Activated CD4-positive, alpha-beta memory T cell treated with anti-CD3 and anti-CD28 coated beads, Interleukin-2, amount 10 ng/mL, durations not matched to agents 7 days and 5 days (primary cell): ENCODE results near the gene CTCFL. TPM values are rescaled to one million over a fixed set of nuclear protein-coding genes. Genes with fewer than 3 reads are reported as not detected.
"Not testable (repeated sequence)": the region's sequence is repeated elsewhere in the genome, so short reads cannot be mapped to it uniquely, and the experiment has no call there.

Experiments used
- CTCF ChIA-PET: fragments of 350-600 bp; sonication (Branson Sonifier 250); formaldehyde crosslinking; loops from one replicate; lab custom pipeline; 2021; ENCODE audit warnings: antibody characterized with exemption, inconsistent platforms; lab: Charles Lee
- POLR2A ChIA-PET: fragments of 350-600 bp; sonication (Branson Sonifier 250); formaldehyde crosslinking; loops from one replicate; lab custom pipeline; 2021; ENCODE audit warnings: antibody characterized with exemption; lab: Charles Lee
- DNase-seq: peaks from one replicate; pipeline ENCODE4 v3.0.0-alpha.2; 2020
- H3K27ac Mint-ChIP-seq: one replicate; pipeline ENCODE4 v1.8.0; 2021; ENCODE audit warnings: mild to moderate bottlenecking, mixed read lengths
- H3K27me3 Mint-ChIP-seq: one replicate; pipeline ENCODE4 v1.8.0; 2021; ENCODE audit warnings: mixed read lengths
- H3K36me3 Mint-ChIP-seq: one replicate; pipeline ENCODE4 v1.8.0; 2021; ENCODE audit warnings: low read depth, mixed read lengths
- H3K4me1 Mint-ChIP-seq: one replicate; pipeline ENCODE4 v1.8.0; 2021; ENCODE audit warnings: mixed read lengths
- H3K4me3 Mint-ChIP-seq: one replicate; pipeline ENCODE4 v1.8.0; 2021; ENCODE audit warnings: mild to moderate bottlenecking, mixed read lengths
- H3K9me3 Mint-ChIP-seq: one replicate; pipeline ENCODE4 v1.8.0; 2021; ENCODE audit warnings: mixed read lengths
- total RNA-seq, 2 experiments: library from RNA; stranded (reverse); gene quantifications; one replicate each; pipeline ENCODE4 v1.2.3, GENCODE V29; 2021

Gene CTCFL
- total RNA-seq, 2 experiments from 2014 or later: not detected

- no peak overlapping the region for H3K27ac Mint-ChIP-seq
- no peaks in the 10 kb centered on the region for H3K36me3 Mint-ChIP-seq
- H3K4me1 Mint-ChIP-seq: peaks cover 7% of the 10 kb centered on the region
- H3K9me3 Mint-ChIP-seq: no peaks in the 10 kb centered on the region
- POLR2A ChIA-PET: interaction anchor here (0.9 to 1.0 kb wide), 2 partner anchors 95 to 102 kb away, joined by 3 read pairs; partner anchors contain the start of gene RBM38
- peaks cover 48% of the 10 kb centered on the region for H3K27me3 Mint-ChIP-seq
- H3K4me3 Mint-ChIP-seq: no peak overlapping the region
- CTCF ChIA-PET: interaction anchor here (0.6 to 2.0 kb wide), 9 partner anchors 10 to 113 kb away, joined by 3 to 11 read pairs (median 4); no protein-coding TSS in a partner anchor
- DNase-seq: no peak
Observed at GRCh38 chr20:57493091-57493615, 31.8 kb downstream of the CTCFL start.

GRCh38 chr20:57491373-57491772, 33.6 kb downstream of the CTCFL start:
- CTCF ChIA-PET: no interaction called here
- H3K36me3 Mint-ChIP-seq: no peaks in the 10 kb centered on the region
- no peak overlapping the region for H3K4me3 Mint-ChIP-seq
- H3K27me3 Mint-ChIP-seq: peaks cover 40% of the 10 kb centered on the region
- H3K4me1 Mint-ChIP-seq: peaks cover 5% of the 10 kb centered on the region
- no peak for DNase-seq
- no peak overlapping the region for H3K27ac Mint-ChIP-seq
- POLR2A ChIA-PET: no interaction called here
- H3K9me3 Mint-ChIP-seq: no peaks in the 10 kb centered on the region

GRCh38 chr20:57488277-57488676, 36.7 kb downstream of the CTCFL start:
- H3K9me3 Mint-ChIP-seq, DNase-seq, H3K4me1 Mint-ChIP-seq, POLR2A ChIA-PET, H3K4me3 Mint-ChIP-seq, H3K27ac Mint-ChIP-seq, H3K36me3 Mint-ChIP-seq: not testable (repeated sequence)
- CTCF ChIA-PET: interaction anchor here (2.6 kb wide), 1 partner anchor 11 kb away, joined by 6 read pairs; no protein-coding TSS in a partner anchor
- peaks cover 44% of the 10 kb centered on the region for H3K27me3 Mint-ChIP-seq

DNA sequence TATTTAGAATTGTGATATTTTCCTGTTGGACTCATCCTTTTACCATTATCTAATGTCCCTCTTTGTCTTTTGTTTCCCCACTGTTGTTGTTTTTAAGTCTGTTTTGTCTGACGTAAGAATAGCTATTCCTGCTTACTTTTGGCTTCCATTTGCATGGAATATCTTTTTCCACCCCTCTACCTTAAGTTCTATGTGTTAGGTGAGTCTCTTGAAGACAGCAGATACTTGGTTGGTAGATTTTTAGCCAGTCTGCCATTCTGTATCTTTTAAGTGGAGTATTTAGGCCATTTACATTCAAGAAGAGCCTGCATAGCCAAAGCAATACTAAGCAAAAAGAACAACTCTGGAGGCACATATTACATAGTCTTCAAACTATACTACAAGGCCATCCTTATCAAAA, 39.2 kb downstream of the CTCFL start:
- H3K4me1 Mint-ChIP-seq: no peaks in the 10 kb centered on the region
- H3K36me3 Mint-ChIP-seq: no peaks in the 10 kb centered on the region
- POLR2A ChIA-PET: no interaction called here
- CTCF ChIA-PET: no interaction called here
- H3K27ac Mint-ChIP-seq: no peak overlapping the region
- DNase-seq: no peak
- peaks cover 33% of the 10 kb centered on the region for H3K27me3 Mint-ChIP-seq
- no peak overlapping the region for H3K4me3 Mint-ChIP-seq
- no peaks in the 10 kb centered on the region for H3K9me3 Mint-ChIP-seq

GRCh38 chr20:57484772-57485171, 40.2 kb downstream of the CTCFL start:
- DNase-seq: no peak
- peaks cover 33% of the 10 kb centered on the region for H3K27me3 Mint-ChIP-seq
- ChIA-PET CTCF (no interaction called here), POLR2A (no interaction called here)
- H3K9me3 Mint-ChIP-seq: no peaks in the 10 kb centered on the region
- no peaks in the 10 kb centered on the region for H3K4me1 Mint-ChIP-seq
- H3K36me3 Mint-ChIP-seq: no peaks in the 10 kb centered on the region
- no peak overlapping the region for H3K4me3 Mint-ChIP-seq
- H3K27ac Mint-ChIP-seq: no peak overlapping the region

DNA sequence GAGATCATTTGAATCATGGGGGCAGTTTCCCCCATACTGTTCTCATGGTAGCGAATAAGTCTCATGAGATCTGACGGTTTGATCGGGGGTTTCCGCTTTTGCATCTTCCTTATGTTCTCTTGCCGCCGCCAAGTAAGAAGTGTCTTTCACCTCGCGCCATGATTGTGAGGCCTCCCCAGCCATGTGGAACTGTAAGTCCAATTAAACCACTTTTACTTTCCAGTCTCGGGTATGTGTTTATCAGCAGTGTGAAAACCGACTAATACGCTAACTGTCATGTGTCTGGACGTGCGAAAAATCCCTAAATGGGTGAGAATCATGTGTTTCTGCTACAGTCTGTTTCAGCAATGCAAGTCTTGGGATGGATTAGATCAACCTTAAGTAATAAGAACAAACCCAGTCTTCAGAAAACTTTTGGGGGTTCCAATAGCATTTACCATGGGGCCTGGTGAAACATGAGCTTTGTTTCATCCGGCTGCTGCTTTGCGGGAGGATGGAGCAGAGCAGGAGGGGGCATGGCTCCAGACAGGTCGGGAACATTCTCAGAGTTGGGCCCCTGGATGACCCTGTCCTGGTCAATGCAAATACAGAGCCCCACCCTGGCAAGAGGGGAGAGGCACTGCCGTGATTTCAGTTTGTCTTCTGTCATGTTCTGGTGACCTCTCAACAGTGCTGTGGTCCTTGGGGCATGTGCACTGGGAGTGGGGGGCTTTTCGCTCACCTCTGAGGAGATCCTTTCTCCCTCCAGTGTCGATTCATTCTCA, 41.5 kb downstream of the CTCFL start:
- no peaks in the 10 kb centered on the region for H3K36me3 Mint-ChIP-seq
- H3K27ac Mint-ChIP-seq: no peak overlapping the region
- no peaks in the 10 kb centered on the region for H3K4me1 Mint-ChIP-seq
- CTCF ChIA-PET: no interaction called here
- POLR2A ChIA-PET: no interaction called here
- H3K27me3 Mint-ChIP-seq: peaks cover 33% of the 10 kb centered on the region
- no peak overlapping the region for H3K4me3 Mint-ChIP-seq
- no peaks in the 10 kb centered on the region for H3K9me3 Mint-ChIP-seq
- DNase-seq: no peak

GRCh38 chr20:57482796-57483195, 42.1 kb downstream of the CTCFL start:
- Mint-ChIP-seq H3K4me1 (no peaks in the 10 kb centered on the region), H3K4me3 (no peak overlapping the region), H3K36me3 (no peaks in the 10 kb centered on the region), H3K27ac (no peak overlapping the region), H3K27me3 (peaks cover 31% of the 10 kb centered on the region), H3K9me3 (no peaks in the 10 kb centered on the region)
- ChIA-PET CTCF (no interaction called here), POLR2A (no interaction called here)
- no peak for DNase-seq

GRCh38 chr20:57482148-57482547, 42.8 kb downstream of the CTCFL start:
- ChIA-PET CTCF (no interaction called here), POLR2A (no interaction called here)
- Mint-ChIP-seq H3K4me1 (no peaks in the 10 kb centered on the region), H3K36me3 (no peaks in the 10 kb centered on the region), H3K27me3 (peaks cover 30% of the 10 kb centered on the region), H3K9me3 (no peaks in the 10 kb centered on the region), H3K27ac (no peak overlapping the region), H3K4me3 (no peak overlapping the region)
- no peak for DNase-seq

DNA sequence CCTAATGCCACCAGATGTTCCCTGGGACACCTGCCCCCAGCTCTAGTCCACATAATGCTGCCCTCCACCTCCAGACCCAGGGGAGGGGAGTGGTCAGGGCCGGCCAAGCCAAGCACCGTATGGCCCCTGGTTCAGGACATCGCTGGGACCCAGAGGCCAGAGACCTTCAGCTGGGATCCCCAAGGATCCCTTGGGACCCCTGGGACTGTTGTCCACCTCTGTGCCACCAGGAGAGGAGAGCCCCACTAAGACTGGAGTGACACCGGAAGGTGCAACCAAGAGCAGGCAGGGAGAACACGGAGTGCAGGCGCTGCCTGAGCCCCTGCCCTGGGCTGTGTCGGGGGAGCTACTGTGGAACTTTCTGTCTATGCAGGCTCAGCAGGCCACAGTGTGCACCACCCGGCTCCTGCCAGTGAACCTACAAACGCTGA, 43.6 kb downstream of the CTCFL start:
- no peak for DNase-seq
- Mint-ChIP-seq H3K4me1 (peaks cover under 1% of the 10 kb centered on the region), H3K27me3 (peaks cover 28% of the 10 kb centered on the region), H3K4me3 (no peak overlapping the region), H3K27ac (no peak overlapping the region), H3K9me3 (no peaks in the 10 kb centered on the region), H3K36me3 (no peaks in the 10 kb centered on the region)
- CTCF ChIA-PET: no interaction called here
- POLR2A ChIA-PET: no interaction called here

GRCh38 chr20:57480444-57481160, 44.3 kb downstream of the CTCFL start:
- peaks cover 23% of the 10 kb centered on the region for H3K27me3 Mint-ChIP-seq
- POLR2A ChIA-PET: no interaction called here
- H3K4me1 Mint-ChIP-seq: peaks cover 6% of the 10 kb centered on the region
- CTCF ChIA-PET: no interaction called here
- no peaks in the 10 kb centered on the region for H3K36me3 Mint-ChIP-seq
- no peaks in the 10 kb centered on the region for H3K9me3 Mint-ChIP-seq
- no peak overlapping the region for H3K27ac Mint-ChIP-seq
- H3K4me3 Mint-ChIP-seq: no peak overlapping the region
- DNase-seq: no peak

DNA sequence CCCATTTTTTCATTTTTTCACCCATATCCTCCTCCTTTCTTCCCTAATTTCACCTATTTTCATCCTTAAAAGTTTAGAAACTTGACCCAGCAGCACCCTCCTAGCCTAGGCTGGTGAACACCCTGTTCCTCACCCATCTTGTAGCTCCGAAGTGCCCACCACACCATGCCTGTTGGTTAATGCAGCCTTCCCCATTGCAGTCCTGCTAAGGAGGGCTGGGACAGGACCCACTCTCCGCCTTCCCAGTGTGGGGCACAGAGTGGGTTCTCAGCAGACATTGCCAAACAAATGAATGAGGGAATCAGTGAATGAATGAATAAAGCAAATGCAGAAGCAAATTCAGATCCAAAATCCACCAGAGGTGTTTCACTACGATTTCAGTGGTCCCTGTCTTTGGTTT, 45.7 kb downstream of the CTCFL start:
- H3K36me3 Mint-ChIP-seq: no peaks in the 10 kb centered on the region
- no peak overlapping the region for H3K27ac Mint-ChIP-seq
- H3K4me1 Mint-ChIP-seq: peaks cover 7% of the 10 kb centered on the region
- POLR2A ChIA-PET: no interaction called here
- H3K27me3 Mint-ChIP-seq: peaks cover 22% of the 10 kb centered on the region
- H3K4me3 Mint-ChIP-seq: no peak overlapping the region
- no peaks in the 10 kb centered on the region for H3K9me3 Mint-ChIP-seq
- no peak for DNase-seq
- CTCF ChIA-PET: interaction anchor here (1.5 kb wide), 1 partner anchor 17 kb away, joined by 4 read pairs; no protein-coding TSS in a partner anchor

DNA sequence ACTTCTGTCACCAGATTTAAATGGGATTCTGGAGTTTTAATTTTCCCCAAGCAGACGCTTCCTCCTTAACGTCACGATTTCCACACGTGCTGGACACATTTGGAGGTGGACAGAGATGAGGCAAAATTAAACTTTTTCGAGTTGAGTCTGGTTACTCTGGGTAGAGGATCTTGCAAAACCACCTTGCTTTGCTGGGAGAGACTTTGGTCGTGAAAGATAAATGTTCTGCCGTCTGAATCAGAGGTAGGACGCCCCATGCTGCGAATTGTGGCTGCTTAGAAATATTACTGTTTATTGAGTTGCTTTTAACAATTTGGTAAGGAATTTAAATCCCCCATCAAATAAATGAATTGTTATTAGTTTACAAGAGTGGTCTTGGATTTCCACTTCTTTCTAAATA, 46.8 kb downstream of the CTCFL start:
- Mint-ChIP-seq H3K27ac (no peak overlapping the region), H3K27me3 (peaks cover 18% of the 10 kb centered on the region), H3K36me3 (no peaks in the 10 kb centered on the region), H3K9me3 (no peaks in the 10 kb centered on the region), H3K4me1 (peaks cover 13% of the 10 kb centered on the region), H3K4me3 (no peak overlapping the region)
- no peak for DNase-seq
- CTCF ChIA-PET: interaction anchor here (1.5 to 1.6 kb wide), 2 partner anchors 18 to 20 kb away, joined by 3 to 4 read pairs; no protein-coding TSS in a partner anchor
- POLR2A ChIA-PET: interaction anchor here (1.4 kb wide), 1 partner anchor 85 kb away, joined by 4 read pairs; no protein-coding TSS in a partner anchor
